HG02571 (cell line): ENCODE data around the gene PKD1.

Experiments
- ATAC-seq: cut with Tn5 transposase; IDR thresholded peaks from one replicate; pipeline ENCODE4 v1.9.1; 2021; ENCODE audit warnings: mild to moderate bottlenecking, moderate library complexity; ENCODE audit not compliant: unreplicated experiment

PKD1 gene

DNA sequence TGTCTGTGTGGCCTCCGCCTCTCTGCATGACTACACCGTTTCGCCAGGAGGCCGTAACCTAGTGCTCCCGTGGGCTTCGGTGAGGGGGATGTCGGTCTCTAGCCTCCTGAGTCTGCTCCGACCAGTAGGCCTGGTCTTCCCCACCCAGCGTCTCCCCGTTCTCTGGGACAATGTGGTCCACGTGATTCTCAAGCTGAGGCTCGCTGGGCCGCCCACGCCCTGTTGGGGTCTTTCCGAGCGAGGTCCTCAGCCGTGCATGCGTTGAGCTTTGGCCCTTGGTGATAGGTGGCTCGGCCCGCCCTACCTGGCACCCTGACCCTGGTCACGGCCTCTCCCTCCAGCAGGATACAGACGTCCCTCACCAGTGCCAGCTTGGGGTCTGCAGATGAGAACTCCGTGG, 57.0 kb downstream of the PKD1 start:
- no peak for ATAC-seq

DNA sequence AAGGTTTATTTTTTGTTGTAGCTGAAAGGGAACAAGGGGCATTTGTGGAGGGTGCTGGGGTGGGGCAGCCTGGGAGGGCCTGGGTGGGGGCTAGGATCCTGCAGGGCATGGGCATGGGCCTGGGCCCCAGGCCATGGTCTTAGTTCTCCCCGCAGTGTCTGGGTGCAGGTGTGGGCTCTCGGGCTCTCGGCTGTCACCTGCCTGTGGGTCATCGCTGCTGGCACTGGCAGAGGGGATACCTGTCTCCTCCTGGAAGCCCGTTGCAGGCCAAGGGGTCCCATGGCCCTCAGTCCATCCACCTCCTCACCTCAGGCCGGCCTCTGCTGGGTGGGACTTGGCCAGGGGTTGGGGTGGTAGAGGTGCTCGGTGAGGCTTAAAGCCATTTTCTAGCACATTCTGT, 57.6 kb downstream of the PKD1 start:
- no peak for ATAC-seq

DNA sequence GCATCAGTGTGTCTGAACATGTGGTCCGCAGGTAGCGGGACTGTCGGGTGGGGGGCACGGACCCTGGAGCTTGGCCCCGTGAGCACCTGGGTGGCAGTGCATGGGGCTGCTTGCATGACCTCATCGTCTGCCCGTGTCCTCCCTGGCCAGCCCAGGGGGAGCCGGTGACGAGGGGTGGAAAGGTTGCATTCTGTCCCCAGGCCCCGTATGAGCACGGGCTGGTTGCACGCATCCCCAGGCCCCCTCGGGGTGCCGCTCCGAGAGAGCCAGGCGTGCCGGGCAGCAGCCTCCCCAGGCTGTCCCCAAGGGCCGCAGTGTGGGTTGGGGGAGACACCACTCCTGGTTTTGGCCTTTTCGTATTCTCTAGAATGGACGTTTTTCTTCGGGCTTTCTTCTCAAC, 58.0 kb downstream of the PKD1 start:
- no peak for ATAC-seq

DNA sequence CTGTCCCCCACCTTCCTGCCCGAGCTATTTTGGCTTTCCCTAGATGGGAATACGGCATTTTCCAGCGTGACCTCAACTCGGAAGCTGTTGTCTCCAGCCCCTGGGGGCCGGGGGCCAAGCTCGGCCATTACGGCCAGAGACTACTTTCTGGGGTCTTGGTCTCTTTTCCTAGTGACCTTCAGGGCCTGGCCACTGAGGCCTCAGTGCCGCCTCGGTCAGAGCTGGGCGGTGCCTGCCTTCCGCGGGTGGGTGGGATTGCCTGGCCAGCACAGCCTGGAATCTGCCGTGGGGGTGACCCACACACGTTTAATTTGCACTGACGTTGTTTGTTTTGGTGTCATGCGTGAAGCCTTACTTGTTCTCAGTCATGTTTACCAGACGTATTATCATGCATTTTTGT, 58.7 kb downstream of the PKD1 start:
- no peak for ATAC-seq

DNA sequence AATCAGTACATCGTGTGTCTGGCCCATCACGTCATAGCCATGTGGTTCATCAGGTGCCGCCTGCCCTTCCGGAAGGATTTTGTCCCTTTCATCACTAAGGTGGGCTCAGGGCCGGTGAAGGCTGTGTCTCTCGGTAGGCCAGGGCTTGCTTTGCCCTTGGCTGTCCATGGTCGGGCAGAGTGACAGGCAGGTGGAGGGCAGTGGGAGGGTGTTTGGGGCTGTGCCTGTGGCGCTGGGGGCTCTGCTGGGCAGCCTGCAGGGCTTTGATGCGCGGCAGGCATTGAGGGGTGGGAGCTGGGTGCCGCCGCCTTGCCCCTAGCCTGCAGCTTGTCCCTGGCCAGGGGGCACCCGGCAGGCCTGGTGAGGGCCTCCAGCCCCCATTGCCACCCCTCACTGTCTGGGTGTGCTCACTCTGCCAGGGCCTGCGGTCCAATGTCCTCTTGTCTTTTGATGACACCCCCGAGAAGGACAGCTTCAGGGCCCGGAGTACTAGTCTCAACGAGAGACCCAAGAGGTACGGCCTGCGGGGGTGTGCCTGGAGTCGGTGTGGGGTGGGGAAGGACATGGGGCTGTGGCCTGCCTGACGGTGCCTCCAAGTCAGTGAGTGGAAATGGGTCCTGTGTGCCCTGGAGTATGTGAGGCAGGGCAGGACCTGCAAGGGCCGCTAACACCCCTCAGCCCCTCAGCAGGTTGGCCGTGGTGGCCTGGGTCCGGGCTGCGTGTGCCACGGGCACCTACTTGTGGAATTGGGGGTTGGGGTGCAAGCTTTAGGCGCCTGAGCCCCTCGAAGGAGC, 59.4 kb downstream of the PKD1 start:
- ATAC-seq, result no peak

DNA sequence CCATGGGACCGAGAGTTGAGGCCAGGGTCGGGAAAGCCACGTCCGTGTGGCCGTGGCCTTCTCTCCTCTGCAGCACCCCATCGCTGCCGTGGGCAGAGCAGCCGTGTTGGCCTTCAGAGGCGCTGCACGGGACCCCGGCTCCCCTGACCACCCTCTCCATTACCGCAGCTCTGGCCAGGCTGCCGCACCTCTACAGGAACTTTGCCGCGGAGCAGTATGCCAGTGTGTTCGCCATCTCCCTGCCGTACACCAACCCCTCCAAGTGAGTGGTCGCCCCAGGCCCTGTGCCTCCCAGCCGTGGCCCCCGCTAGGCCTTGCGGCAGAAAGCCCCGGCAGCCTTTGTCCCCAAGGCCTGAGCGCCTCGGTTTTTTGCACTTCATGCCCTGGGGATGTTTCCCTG, 60.1 kb downstream of the PKD1 start:
- ATAC-seq, result no peak

DNA sequence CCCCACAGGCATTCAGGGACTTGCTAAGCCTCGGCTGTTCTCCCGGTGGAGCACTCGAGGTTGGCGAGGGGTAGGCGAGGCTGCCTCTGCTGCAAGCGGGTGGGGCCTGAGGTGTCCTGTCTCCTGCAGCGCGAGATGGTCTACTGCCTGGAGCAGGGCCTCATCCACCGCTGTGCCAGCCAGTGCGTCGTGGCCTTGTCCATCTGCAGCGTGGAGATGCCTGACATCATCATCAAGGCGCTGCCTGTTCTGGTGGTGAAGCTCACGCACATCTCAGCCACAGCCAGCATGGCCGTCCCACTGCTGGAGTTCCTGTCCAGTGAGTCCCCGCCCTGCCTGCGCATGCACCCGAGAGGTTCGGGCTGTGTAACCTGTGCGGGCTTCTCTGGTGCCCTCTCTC, 61.6 kb downstream of the PKD1 start:
- no peak for ATAC-seq

DNA sequence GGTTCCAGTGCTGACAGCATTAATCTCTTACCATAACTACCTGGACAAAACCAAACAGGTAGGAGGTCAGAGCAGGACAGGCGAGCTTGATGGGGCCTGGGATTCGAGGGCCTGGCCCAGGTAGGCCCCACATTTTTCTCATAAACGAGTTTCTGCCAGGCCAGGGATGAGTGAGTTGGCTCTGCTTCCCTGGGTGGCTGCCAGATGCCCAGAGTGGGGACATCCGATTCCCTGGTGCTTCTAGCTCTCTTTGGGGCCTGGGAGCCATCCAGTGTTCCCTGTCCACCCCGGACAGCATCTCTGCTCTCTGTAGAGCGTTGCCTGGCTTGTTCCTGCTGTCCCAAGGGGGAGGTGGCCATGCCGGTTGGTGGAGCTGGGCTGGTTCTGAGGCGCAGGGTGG, 62.8 kb downstream of the PKD1 start:
- no peak for ATAC-seq

DNA sequence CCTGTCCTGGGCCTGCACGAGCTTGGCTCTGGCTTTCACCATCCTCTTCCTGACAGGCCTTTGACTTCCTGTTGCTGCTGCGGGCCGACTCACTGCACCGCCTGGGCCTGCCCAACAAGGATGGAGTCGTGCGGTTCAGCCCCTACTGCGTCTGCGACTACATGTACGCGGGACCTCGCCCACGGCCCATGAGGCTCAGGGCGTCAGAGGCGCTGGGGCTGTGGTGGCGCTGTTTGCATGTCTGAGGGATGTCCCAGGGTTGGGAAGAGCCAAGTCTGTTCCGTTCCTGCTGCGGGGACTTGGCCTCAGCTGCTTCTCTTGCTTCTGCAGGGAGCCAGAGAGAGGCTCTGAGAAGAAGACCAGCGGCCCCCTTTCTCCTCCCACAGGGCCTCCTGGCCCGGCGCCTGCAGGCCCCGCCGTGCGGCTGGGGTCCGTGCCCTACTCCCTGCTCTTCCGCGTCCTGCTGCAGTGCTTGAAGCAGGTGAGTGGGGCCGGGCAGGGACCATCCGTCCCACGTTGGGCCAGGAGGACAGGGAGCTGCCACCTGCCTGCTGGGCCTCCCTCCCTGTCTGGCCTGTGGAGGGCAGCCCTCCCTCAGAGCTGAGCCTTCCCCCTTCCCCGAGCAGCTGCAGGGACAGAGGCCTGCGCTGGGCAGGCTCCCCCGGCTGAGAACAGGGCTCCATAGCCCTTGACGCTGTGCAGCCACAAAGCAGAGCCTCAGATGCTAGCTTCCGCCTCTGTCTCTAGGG, 64.1 kb downstream of the PKD1 start:
- no peak for ATAC-seq

DNA sequence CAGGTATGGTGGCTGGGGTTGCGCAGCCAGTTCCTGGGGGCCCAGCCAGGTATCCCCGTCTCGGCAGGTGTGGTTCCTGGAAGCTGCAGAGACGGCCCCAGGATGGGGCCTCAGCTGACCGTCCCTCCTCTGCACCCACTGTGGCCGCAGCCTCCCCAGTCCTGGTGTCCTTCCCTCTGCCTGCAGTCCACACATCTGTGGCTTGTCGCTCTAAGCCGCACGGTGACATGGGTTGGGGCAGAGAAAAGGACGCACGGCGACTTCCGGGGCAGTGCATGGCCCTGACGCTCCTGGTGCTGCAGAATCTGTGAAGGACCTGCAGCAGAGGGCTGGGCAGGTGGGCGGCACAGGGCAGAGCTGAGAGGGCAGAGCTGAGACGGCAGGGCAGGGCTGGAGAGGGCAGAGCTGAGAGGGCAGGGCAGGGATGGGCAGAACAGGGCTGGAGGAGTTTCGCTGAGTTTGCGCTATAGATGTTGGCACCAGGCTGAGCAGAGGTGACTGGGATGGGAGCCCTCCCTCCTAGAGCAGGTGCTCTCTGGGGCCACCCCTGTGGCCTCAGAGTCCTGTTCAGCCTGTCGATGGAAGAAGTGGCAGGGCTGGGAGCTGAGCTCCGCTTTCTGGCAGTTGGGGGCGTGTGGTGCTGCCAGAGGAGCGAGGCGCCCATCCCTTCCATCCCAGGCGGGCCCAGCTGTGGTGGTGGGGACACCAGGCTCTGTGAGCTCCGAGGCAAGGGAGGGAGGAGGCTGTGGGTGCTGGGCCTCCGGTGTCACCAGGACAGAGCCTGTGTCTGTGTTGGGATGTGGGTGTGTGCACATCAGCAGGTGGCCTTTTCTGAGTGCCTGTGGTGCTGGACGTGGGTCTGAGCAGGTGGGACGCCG, 64.9 kb downstream of the PKD1 start:
- ATAC-seq, result no peak

DNA sequence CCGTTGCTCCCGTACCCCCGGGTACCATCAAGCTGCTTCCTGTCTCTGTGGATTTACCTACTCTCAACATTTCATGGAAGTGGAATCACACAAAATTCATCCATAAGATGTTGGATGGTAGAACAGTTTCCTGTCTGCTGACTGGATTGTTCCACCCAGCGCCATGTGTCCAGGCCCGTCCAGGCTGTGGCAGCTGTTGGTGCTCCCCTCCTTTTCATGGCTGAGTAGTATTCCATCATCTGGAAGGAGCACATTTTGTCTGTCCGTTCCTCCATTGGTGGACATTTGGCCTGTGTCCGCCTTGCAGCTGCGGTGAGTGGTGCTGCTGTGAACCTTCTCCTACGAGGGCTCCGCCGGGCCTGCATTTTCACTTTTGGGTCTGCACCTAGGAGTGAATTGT, 69.6 kb downstream of the PKD1 start:
- no peak for ATAC-seq

DNA sequence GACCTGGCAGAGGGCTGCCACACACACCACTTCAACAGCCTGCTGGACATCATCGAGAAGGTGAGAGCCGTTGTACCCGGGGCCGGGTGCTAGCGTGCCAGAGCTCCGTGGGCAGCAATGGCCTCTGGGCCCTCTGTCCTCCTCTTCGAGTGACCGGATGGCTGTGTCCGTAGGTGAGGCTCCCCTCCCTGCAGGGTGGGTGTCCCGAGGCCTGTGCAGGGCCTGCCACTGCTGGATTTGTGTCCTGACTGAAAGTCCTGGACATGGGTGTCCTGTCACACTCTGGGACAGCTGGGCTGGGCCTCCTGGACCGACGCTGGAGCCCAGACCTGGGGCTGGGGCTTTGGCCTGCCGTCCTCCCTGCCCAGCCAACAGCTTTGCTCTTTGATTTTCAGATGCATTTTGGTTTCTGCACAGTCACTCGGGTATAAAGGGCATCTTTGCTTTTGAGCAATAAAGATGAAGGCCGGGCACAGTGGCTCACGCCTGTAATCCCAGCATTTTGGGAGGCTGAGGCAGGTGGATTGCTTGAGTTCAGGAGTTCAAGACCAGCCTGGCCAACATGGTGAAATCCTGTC, 71.2 kb downstream of the PKD1 start:
- no peak for ATAC-seq

DNA sequence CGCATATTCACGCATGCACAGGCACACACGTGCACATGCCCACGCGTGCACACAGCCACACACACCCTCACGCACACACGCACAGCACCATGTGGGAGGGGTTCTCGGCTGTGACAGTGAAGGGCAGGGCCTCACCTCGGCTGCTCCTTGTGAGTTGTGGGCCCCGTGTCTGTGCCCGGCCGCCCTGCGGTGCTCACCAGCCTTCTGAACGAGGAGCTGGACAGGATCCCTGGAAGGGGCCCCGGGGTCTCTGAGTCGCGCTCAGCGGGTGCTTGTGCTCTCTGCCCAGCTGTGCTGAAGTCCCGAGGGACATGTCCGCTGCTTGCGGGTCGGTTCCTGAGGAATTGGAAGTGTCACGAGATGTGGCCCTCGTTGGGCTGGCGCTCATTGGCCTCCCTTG, 71.8 kb downstream of the PKD1 start:
- ATAC-seq, result no peak

DNA sequence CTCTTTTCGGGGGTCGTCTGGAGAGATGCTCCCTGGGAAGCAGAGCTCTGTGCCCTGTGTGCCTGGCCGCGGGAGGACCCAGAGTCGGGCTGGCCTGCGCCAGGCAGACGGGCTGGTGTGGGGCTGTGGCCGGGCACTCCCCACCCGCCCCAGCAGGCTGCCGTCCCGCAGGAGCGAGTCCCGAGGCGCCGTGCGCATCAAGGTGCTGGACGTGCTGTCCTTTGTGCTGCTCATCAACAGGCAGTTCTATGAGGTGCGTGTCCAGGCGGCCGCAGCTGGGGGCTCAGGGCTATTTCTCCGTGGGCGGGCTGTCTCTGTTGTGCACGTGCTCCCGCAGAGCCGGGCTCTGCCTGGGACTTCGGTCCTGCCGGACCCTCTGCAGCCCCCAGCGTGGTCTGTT, 72.9 kb downstream of the PKD1 start:
- no peak for ATAC-seq

DNA sequence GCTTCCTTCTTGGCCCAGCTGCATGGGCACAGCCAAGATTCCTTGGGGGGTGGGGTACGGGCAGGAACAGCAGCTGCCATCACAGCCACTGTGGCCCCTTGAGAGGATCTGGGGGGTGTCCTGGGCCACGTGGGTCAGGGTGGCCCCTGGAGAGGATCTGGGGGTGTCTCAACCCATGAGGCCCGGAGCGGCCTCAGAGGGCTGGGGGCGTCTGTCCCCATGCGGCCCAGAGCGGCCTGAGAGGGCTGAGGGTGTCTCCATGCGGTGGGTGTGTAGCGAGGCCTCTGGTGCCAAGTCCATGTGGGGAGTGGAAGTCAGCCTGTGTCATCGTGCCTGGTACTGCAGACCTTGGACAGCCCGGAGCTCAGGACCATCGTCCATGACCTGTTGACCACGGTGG, 74.2 kb downstream of the PKD1 start:
- ATAC-seq, result no peak

DNA sequence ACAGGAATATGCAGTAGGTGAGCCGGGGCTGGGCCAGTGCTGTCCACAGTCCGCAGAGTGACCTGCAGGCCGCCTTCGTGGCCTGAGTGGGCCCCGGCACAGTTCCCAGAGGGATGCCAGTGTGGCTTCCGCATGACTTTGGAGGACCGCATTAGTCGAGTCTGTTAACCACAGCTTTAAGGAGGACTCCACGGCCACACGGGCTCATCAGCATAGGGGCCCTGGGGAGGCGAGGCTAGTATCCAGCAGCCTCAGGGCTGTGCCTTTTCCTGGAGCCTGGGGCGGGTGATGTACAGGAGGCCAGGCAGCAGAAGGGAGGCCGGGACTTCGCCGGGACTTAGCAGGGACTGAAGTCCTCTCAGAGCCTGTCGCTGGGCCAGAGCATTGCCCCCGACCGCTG, 74.7 kb downstream of the PKD1 start:
- no peak for ATAC-seq

DNA sequence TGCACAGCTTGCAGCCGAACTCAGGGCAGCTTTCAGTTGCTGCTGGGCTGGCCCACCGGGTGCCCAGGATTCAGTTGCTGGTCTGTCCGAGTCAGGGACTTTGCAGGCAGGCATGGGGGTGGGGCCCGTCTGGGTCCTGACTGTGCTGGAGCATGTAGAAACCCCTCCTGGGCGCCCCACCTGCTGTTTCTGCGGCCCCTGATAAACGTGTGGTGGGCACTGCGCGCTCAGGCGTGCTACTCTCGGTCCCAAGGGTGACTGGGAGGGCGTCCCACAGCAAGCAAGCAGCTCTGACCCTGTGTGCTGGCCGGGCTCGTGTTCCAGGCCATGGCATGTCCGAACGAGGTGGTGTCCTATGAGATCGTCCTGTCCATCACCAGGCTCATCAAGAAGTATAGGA, 75.4 kb downstream of the PKD1 start:
- no peak for ATAC-seq

DNA sequence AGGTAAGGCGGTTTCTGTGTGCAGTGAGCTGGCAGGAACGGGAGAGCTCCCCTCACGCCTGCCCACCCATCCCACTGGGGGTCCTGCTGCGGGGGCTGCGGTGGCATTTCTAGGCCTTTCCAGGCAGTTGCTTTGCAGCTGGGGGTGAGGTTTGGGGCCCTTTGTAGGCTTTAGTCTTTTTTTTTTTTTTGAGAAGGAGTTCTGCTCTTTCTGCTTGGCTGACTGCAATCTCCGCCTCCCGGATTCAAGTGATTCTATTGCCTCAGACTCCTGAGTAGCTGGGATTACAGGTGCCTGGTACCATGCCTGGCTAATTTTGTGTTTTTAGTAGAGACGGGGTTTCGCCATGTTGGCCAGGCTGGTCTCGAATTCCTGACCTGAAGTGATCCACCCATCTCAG, 76.8 kb downstream of the PKD1 start:
- no peak for ATAC-seq

DNA sequence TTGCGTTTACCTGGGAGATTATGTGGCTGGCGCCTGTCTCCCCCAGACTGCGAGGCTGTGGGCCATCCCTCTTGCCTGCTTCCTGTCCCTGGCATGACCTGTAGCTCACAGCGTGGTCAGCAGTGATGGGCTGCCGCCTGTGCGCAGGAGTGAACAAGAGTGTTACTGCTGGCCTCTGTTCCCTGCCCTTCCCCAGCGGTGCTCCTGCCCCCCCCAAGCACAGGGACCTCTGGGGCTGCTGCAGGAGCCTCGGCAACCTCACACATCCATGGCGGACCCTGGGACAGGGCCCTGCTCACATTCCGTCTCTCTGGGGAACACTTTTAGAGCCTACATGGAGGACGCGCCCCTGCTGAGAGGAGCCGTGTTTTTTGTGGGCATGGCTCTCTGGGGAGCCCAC, 77.3 kb downstream of the PKD1 start:
- no peak for ATAC-seq

DNA sequence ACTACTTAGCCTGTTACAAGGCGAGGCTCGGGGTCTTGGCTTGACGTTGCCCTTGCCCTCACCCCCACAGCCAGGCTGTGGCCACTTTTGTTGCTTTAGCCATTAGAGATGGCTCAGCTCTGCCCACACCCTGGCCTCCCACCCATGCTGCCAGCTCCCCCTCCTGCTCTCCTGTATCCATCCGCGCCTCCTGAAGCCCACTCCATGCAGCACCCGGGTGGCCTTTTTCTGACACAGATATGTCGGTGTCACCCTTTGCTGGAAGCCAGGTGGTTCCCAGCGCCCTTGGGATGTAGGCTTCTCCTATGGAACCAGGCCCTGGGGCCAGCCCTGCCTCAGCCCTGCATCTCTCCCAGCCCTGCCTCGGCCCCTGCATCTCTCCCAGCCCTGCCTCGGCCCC, 78.3 kb downstream of the PKD1 start:
- no peak for ATAC-seq

DNA sequence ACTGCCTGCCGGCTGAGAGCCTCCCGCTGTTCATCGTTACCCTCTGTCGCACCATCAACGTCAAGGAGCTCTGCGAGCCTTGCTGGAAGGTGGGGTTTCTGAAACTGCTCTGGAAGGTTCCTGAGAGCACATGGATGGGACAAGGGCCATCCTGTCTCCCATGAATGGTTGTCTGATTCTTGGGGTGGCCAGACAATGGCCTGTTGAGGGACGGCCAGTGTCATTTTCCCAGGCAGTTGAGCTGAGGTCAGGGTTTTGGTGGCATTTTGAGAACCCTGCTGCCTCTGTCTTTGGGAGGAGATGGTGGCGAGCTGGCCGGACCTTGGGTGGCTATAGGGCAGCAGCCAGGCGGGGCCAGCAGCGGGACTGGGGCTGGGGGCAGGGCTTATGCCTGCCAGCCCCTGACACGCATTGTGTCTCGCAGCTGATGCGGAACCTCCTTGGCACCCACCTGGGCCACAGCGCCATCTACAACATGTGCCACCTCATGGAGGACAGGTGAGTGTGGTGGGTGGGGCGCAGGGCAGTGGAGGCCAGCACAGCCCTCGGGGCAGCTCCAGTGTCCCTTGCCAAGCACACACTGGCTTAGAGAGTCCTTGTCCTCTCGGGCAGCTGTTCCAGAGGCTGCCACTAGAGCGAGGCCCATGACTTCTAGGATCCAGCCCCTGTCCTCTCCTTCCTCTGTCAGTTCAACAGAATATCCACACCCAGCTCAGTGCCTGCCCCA, 78.9 kb downstream of the PKD1 start:
- ATAC-seq, result no peak
